ENCODE measurements around the gene UNC93B1. TPM values are rescaled to one million over a fixed set of nuclear protein-coding genes. Genes with fewer than 3 reads are reported as not detected.

The UNC93B1 gene
- total RNA-seq, 1 donor from 2014 or later: 121 TPM

DNA sequence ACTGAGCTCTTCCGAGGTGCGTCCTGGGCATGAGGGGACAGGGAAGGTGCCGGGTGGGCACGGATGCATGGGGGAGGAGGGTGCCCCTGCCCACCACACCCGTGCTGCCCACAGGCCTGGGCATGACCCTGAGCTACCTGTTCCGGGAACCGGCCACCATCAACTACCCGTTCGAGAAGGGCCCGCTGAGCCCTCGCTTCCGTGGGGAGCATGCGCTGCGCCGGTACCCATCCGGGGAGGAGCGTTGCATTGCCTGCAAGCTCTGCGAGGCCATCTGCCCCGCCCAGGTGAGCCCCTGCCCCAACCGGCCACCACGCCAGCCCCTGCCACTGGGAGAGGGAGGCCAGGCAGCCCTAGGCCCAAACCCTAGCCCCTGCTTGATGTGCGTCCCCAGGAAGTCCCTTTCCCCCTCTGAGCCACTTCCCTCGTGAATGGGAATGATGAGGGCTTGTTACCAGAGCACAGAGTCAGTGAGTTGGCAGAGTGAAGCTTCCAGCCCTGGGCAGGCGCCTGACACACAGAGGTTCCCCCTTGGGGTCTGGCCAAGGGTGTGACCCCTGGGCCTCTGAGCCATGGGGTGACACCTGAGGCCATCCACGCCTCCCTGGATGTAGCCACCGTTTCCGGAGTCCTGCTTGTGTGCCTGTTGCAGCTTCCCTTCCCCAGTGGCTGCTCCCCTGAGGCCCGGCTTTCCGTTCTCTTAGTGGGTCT lies 29.3 kb upstream of the UNC93B1 start:
- H3K4me3 ChIP-seq: no peak overlapping the region
- H3K9me3 ChIP-seq: no peaks in the 10 kb centered on the region
- no peak for ATAC-seq
- intact Hi-C loops (cut with DNase I): no loop called here
- H3K36me3 ChIP-seq: peaks cover 28% of the 10 kb centered on the region
- no peaks in the 10 kb centered on the region for H3K27me3 ChIP-seq (ENCODE audit: low read depth)
- TF ChIP-seq, protein P1, sequence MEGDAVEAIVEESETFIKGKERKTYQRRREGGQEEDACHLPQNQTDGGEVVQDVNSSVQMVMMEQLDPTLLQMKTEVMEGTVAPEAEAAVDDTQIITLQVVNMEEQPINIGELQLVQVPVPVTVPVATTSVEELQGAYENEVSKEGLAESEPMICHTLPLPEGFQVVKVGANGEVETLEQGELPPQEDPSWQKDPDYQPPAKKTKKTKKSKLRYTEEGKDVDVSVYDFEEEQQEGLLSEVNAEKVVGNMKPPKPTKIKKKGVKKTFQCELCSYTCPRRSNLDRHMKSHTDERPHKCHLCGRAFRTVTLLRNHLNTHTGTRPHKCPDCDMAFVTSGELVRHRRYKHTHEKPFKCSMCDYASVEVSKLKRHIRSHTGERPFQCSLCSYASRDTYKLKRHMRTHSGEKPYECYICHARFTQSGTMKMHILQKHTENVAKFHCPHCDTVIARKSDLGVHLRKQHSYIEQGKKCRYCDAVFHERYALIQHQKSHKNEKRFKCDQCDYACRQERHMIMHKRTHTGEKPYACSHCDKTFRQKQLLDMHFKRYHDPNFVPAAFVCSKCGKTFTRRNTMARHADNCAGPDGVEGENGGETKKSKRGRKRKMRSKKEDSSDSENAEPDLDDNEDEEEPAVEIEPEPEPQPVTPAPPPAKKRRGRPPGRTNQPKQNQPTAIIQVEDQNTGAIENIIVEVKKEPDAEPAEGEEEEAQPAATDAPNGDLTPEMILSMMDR (IDR thresholded peaks at IDR 0.05): no peak
- DNase-seq: no peak
- no peak overlapping the region for H3K27ac ChIP-seq
- peaks cover 62% of the 10 kb centered on the region for H3K4me1 ChIP-seq

DNA sequence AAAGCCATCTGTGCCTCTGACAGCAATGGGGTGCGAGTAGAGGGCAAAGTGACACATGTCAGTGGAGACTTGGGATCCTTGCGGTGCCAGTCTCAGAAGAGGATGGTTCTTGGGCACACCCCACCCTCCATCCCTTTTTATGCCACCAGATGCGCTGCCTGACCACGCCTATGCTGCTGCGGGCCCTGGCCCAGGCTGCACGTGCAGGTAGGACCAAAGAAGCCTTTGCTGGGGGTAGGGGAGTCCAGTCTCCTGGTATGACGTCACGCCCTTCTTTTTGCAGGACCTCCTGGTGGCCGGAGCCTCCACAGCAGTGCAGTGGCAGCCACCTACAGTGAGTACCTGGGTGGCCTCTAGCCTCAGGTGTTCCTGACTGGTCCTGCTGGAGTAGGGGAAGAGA lies 28.1 kb upstream of the UNC93B1 start:
- Histone ChIP-seq H3K9me3 (no peaks in the 10 kb centered on the region), H3K4me3 (no peak overlapping the region), H3K27ac (no peak overlapping the region), H3K36me3 (peaks cover 39% of the 10 kb centered on the region), H3K4me1 (peaks cover 51% of the 10 kb centered on the region), H3K27me3 (ENCODE audit: low read depth) (no peaks in the 10 kb centered on the region)
- DNase-seq: no peak
- TF ChIP-seq, protein P1 (IDR thresholded peaks at IDR 0.05): no peak
- no peak for ATAC-seq
- intact Hi-C loops (cut with DNase I): no loop called here

DNA sequence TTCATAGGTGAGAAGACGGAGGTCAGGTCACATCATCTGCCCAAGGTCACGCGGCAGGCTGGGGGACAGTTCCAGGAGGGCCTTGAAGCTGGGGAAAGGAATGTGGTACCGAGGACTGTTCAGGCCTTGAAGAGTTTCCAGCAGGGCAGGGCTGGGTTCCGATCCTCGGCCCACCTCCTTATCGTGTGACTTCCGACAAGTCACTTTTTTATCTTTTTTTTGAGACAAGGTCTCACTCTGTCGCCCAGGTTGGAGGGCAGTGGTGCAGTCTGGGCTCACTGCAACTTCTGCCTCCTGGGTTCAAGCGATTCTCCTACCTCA lies 27.2 kb upstream of the UNC93B1 start:
- ATAC-seq: peak; percentile 37 to 52
- Histone ChIP-seq H3K4me1 (peaks cover 42% of the 10 kb centered on the region), H3K9me3 (no peaks in the 10 kb centered on the region), H3K27me3 (ENCODE audit: low read depth) (no peaks in the 10 kb centered on the region), H3K27ac (peak overlapping the region; percentile 87), H3K4me3 (peak overlapping the region; percentile 84), H3K36me3 (peaks cover 47% of the 10 kb centered on the region)
- intact Hi-C loops (cut with DNase I): no loop called here
- TF ChIP-seq, protein P1 (IDR thresholded peaks at IDR 0.05): no peak
- peak; percentile 65 for DNase-seq

DNA sequence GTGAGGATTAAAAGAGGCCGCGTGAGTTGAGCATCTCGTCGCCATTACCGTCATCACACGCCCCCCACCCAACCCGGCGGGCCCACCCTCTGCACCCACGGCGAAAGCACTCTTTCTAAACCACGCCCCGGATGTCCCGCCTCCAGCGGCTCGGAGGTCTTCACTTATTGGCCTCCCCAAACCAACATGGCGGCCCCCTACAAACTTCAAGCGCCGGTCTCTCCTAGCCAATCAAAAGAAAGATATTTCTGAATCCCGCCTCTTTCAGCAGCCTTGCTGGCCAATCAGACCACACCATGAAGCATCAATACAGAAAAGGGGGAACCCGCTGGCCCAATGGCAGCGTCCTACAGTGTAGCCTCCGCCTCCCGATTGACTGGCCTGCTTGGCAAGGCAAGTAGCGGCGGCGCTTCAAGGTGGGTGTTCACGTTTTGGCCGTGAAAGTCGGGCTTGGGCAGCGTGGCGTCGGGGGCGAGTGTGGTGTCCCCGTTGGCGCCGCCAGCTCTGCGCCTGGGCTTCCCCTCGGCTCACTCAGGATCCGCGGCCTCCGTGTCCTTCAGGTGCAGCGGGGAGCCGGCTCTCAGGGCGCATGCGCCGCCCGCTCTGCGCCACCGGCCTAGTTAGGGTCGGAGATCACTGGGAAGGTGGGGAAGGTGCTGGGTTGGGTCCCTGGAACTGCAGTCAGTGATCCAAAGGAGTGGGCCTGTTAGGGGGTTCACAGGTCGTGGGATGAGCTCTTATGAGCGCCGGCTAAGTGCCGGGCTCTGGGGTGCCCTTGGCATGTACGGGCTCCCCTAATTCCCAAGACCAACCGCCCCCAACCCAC lies 26.6 kb upstream of the UNC93B1 start, which contains the start of gene NDUFS8:
Gene NDUFS8 (plus strand): TSS at position 364 of the 826 bp plus-strand sequence. CDS start 1,471 bp downstream, outside the sequence.
- Histone ChIP-seq H3K27ac (peak within 1 kb of the TSS; percentile 87), H3K27me3 (ENCODE audit: low read depth) (no peaks in the 10 kb centered on the region), H3K9me3 (no peaks in the 10 kb centered on the region), H3K4me3 (peak within 1 kb of the TSS; percentile 84), H3K36me3 (peaks cover 53% of the 10 kb centered on the region), H3K4me1 (peaks cover 36% of the 10 kb centered on the region)
- intact Hi-C loops (cut with DNase I): no loop called here
- peak; percentile 95 to 96 for ATAC-seq
- peak; percentile 97 for DNase-seq
- TF ChIP-seq, protein P1 (IDR thresholded peaks at IDR 0.05): no peak

DNA sequence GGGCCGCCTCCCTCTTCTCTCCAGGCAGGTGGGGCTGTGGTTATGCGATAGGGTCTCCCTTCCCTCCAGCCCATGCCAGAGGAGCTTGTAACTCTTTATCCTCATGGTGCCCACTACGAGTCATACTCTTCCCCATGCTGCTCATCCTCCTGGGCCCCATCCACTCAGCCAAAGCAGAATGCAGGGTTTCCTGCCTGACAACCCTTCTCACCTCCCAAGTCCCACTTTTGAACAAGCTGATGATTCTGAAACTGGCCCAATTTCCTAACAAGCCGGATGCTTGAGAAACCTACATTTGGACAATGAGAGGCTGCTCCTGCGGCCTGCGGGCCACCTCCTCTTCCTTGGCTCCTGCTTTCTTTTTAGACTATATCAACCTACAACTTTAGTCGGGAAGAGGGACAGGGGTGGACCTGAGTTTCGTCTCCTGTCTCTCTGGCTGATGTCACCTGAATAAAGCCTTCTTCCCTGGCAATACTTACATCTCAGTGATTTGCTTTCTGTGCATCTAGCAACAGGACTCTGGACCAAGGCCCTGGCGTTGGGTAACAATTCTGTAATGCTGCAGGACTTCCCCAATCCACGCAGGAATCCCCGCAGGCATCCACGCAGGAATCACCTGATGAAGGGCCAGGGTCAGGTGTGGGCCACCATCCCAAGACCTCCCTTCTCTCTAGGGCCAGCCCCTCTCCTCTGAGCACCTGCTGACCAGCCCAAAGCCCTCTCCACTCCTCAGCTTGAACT lies 25.1 kb upstream of the UNC93B1 start:
- DNase-seq (no peak), ATAC-seq (no peak)
- no peaks in the 10 kb centered on the region for H3K27me3 ChIP-seq (ENCODE audit: low read depth)
- intact Hi-C loops (cut with DNase I): no loop called here
- no peak overlapping the region for H3K27ac ChIP-seq
- peaks cover 60% of the 10 kb centered on the region for H3K36me3 ChIP-seq
- H3K9me3 ChIP-seq: no peaks in the 10 kb centered on the region
- TF ChIP-seq, protein P1 (IDR thresholded peaks at IDR 0.05): no peak
- peaks cover 33% of the 10 kb centered on the region for H3K4me1 ChIP-seq
- no peak overlapping the region for H3K4me3 ChIP-seq
